Stomach (tissue), 4 donors: ENCODE measurements around the gene BSG.

Experiments used
- CTCF ChIP-seq, 7 experiments: fragments of 450-650 bp in 4 of 7; fragments of 200-600 bp in 3 of 7; sonication (generic) in 3 of 7; IDR thresholded peaks; one replicate each; pipeline ENCODE4 v1.5.1; 2016 to 2019; ENCODE audit warnings: antibody characterized with exemption in 7 of 7, control low read depth in 2 of 7, mild to moderate bottlenecking in 1 of 7
- POLR2A ChIP-seq, 4 donors: fragments of 450-650 bp; IDR thresholded peaks; one replicate each; pipeline ENCODE4 v1.6.1; 2016; ENCODE audit warnings: antibody characterized with exemption in 4 of 4, control low read depth in 2 of 4, mild to moderate bottlenecking in 1 of 4, moderate library complexity in 1 of 4
- POLR2AphosphoS5 ChIP-seq, 3 donors: sonication (generic); formaldehyde crosslinking; IDR thresholded peaks; one replicate each; pipeline ENCODE4 v1.6.1; 2016; ENCODE audit warnings: antibody characterized with exemption in 3 of 3

- no peak for TF ChIP-seq POLR2A (IDR thresholded peaks at IDR 0.05)
- no peak for TF ChIP-seq CTCF (IDR thresholded peaks at IDR 0.05)
- TF ChIP-seq POLR2AphosphoS5 (IDR thresholded peaks at IDR 0.05): no peak
Observed at GRCh38 chr19:623175-623916, 51.0 kb downstream of the BSG start.
